Daoy (cell line): ENCODE data around the gene PRSS57. TPM values are rescaled to one million over a fixed set of nuclear protein-coding genes. Genes with fewer than 3 reads are reported as not detected.

Experiments used
- DNase-seq: peaks from one replicate; pipeline ENCODE4 v3.0.0-alpha.2; 2015; ENCODE audit warnings: low read depth
- total RNA-seq: library from RNA; depleted of rRNA; stranded (reverse); fragments of >200 nt; shearing (Covaris generic); gene quantifications from 2 replicates; pipeline ENCODE4 v1.2.3, GENCODE V29; 2014

Gene PRSS57
- total RNA-seq, 1 experiment from 2014 or later, result not detected

- no peak for DNase-seq
Measured at GRCh38 chr19:652467-653389, 42.5 kb downstream of the PRSS57 start.

GRCh38 chr19:651991-652390 is 43.3 kb downstream of the PRSS57 start:
- no peak for DNase-seq

- no peak for DNase-seq
Measured at GRCh38 chr19:651114-651818, 44.0 kb downstream of the PRSS57 start.

- no peak for DNase-seq
Measured at GRCh38 chr19:650121-650520, 45.1 kb downstream of the PRSS57 start.

GRCh38 chr19:648904-649801 is 46.1 kb downstream of the PRSS57 start:
- DNase-seq, result no peak

- DNase-seq, result no peak
Measured at GRCh38 chr19:648305-648704, 46.9 kb downstream of the PRSS57 start.

- DNase-seq, result no peak
Measured at GRCh38 chr19:647566-648284, 47.5 kb downstream of the PRSS57 start.

GRCh38 chr19:646779-647565 is 48.3 kb downstream of the PRSS57 start:
- no peak for DNase-seq

GRCh38 chr19:645912-646778 is 49.1 kb downstream of the PRSS57 start:
- DNase-seq, result no peak

- no peak for DNase-seq
Measured at GRCh38 chr19:644789-645188, 50.5 kb downstream of the PRSS57 start.

- no peak for DNase-seq
Measured at GRCh38 chr19:644363-644762, 50.9 kb downstream of the PRSS57 start.

GRCh38 chr19:643736-644135 is 51.5 kb downstream of the PRSS57 start:
- DNase-seq, result no peak

GRCh38 chr19:642767-643727 is 52.2 kb downstream of the PRSS57 start:
- DNase-seq, result no peak

- no peak for DNase-seq
Measured at GRCh38 chr19:641702-642101, 53.5 kb downstream of the PRSS57 start.

GRCh38 chr19:640606-641189 is 54.6 kb downstream of the PRSS57 start:
- DNase-seq, result no peak

- DNase-seq, result no peak
Measured at GRCh38 chr19:640161-640558, 55.1 kb downstream of the PRSS57 start.

GRCh38 chr19:639253-640160 is 55.7 kb downstream of the PRSS57 start, which contains the start of gene FGF22:
TSS of gene FGF22 (plus strand) at chr19:639879. CDS start at chr19:639926, 47 bp downstream.
- peak; percentile 95 for DNase-seq
